Mesodermal cell (in vitro differentiated cells): Measurements from ENCODE around the gene AHCYL2.
A peak's percentile ranks its signal among the peaks of the same experiment; 100 is the strongest.
"Not testable (repeated sequence)": the region's sequence is repeated elsewhere in the genome, so short reads cannot be mapped to it uniquely, and the experiment has no call there.

Experiments used
- H3K27ac ChIP-seq: 2 replicates; pipeline ENCODE4 v1.7.0; 2013; ENCODE audit warnings: mild to moderate bottlenecking, low read depth, low read length, moderate library complexity; ENCODE audit not compliant: severe bottlenecking
- H3K36me3 ChIP-seq: 2 replicates; pipeline ENCODE4 v1.7.1; 2013; ENCODE audit warnings: mild to moderate bottlenecking, low read length, moderate library complexity; ENCODE audit not compliant: control insufficient read depth, insufficient read depth
- H3K4me1 ChIP-seq: one replicate; pipeline ENCODE4 v1.7.1; 2013; ENCODE audit warnings: mild to moderate bottlenecking, low read length; ENCODE audit not compliant: insufficient read depth, control insufficient read depth, poor library complexity, severe bottlenecking
- H3K4me3 ChIP-seq: 2 replicates; pipeline ENCODE4 v1.7.0; 2013; ENCODE audit warnings: low read length, control low read depth, mild to moderate bottlenecking; ENCODE audit not compliant: insufficient read depth, poor library complexity, severe bottlenecking; ENCODE audit errors: extremely low read depth
- H3K9me3 ChIP-seq: 2 replicates; pipeline ENCODE4 v1.7.1; 2013; ENCODE audit warnings: mild to moderate bottlenecking, low read length, moderate library complexity; ENCODE audit not compliant: control insufficient read depth
- WGBS, 2 experiments: methylation state at CpG; one replicate each; pipeline ENCODE4 v1.1.5; 2013; ENCODE audit warnings: missing lambda C conversion rate in 2 of 2; ENCODE audit not compliant: insufficient coverage in 2 of 2; 5-methylcytosine and 5-hydroxymethylcytosine counted together

The AHCYL2 gene

GRCh38 chr7:129252128-129252527, 27.3 kb downstream of the AHCYL2 start:
- H3K9me3 ChIP-seq: no peaks in the 10 kb centered on the region
- no peak overlapping the region for H3K27ac ChIP-seq
- H3K36me3 ChIP-seq: no peaks in the 10 kb centered on the region
- no peak overlapping the region for H3K4me3 ChIP-seq
- 71% methylated on average over 1 of the region's 2 CpGs; no CpG with 5 or more reads in 1 of the 2 experiments for WGBS, 2 experiments
- H3K4me1 ChIP-seq: no peaks in the 10 kb centered on the region

- H3K27ac ChIP-seq, H3K36me3 ChIP-seq, H3K4me3 ChIP-seq, H3K4me1 ChIP-seq, H3K9me3 ChIP-seq: not testable (repeated sequence)
- 83 to 93% methylated on average over 2 to 4 of the region's 5 CpGs for WGBS, 2 experiments
Measured at GRCh38 chr7:129252603-129253002, 27.8 kb downstream of the AHCYL2 start.

GRCh38 chr7:129255800-129256199, 31.0 kb downstream of the AHCYL2 start:
- H3K27ac ChIP-seq: no peak overlapping the region
- peaks cover 4% of the 10 kb centered on the region for H3K4me1 ChIP-seq
- WGBS, 2 experiments: 83 to 88% methylated on average over 2 of the region's 4 CpGs
- no peak overlapping the region for H3K4me3 ChIP-seq
- no peaks in the 10 kb centered on the region for H3K9me3 ChIP-seq
- H3K36me3 ChIP-seq: no peaks in the 10 kb centered on the region

- H3K9me3 ChIP-seq: no peaks in the 10 kb centered on the region
- H3K36me3 ChIP-seq: no peaks in the 10 kb centered on the region
- WGBS, 2 experiments: no CpG with 5 or more reads among the region's 2 CpGs
- H3K4me3 ChIP-seq: no peak overlapping the region
- peaks cover 4% of the 10 kb centered on the region for H3K4me1 ChIP-seq
- H3K27ac ChIP-seq: no peak overlapping the region
Measured at GRCh38 chr7:129256221-129256620, 31.4 kb downstream of the AHCYL2 start.

GRCh38 chr7:129257168-129257567, 32.3 kb downstream of the AHCYL2 start:
- no peak overlapping the region for H3K27ac ChIP-seq
- H3K4me1 ChIP-seq: peaks cover 4% of the 10 kb centered on the region
- no peaks in the 10 kb centered on the region for H3K9me3 ChIP-seq
- no peaks in the 10 kb centered on the region for H3K36me3 ChIP-seq
- no peak overlapping the region for H3K4me3 ChIP-seq

GRCh38 chr7:129258649-129259389, 34.0 kb downstream of the AHCYL2 start:
- H3K27ac ChIP-seq: peak overlapping the region; percentile 50
- WGBS, 2 experiments: 0 to 50% methylated on average over 1 of the region's 4 CpGs
- H3K4me3 ChIP-seq: no peak overlapping the region

GRCh38 chr7:129262324-129262723, 37.5 kb downstream of the AHCYL2 start:
- Histone ChIP-seq H3K9me3 (no peaks in the 10 kb centered on the region), H3K27ac (no peak overlapping the region), H3K36me3 (no peaks in the 10 kb centered on the region), H3K4me3 (no peak overlapping the region), H3K4me1 (peaks cover 4% of the 10 kb centered on the region)
- WGBS, 2 experiments: 90 to 97% methylated on average over 2 of the region's 2 CpGs

More at GRCh38 chr7:129258649-129259389, 34.0 kb downstream of the AHCYL2 start:
- H3K9me3 ChIP-seq: no peaks in the 10 kb centered on the region
- H3K4me1 ChIP-seq: peaks cover 4% of the 10 kb centered on the region
- H3K36me3 ChIP-seq: no peaks in the 10 kb centered on the region

- Histone ChIP-seq H3K4me1 (peaks cover 4% of the 10 kb centered on the region), H3K4me3 (no peak overlapping the region), H3K9me3 (no peaks in the 10 kb centered on the region), H3K36me3 (no peaks in the 10 kb centered on the region), H3K27ac (no peak overlapping the region)
- WGBS, 2 experiments: 100% methylated on average over 1 of the region's 2 CpGs; no CpG with 5 or more reads in 1 of the 2 experiments
Measured at GRCh38 chr7:129263168-129263567, 38.3 kb downstream of the AHCYL2 start.

- Histone ChIP-seq H3K36me3 (no peaks in the 10 kb centered on the region), H3K27ac (no peak overlapping the region), H3K9me3 (no peaks in the 10 kb centered on the region), H3K4me1 (no peaks in the 10 kb centered on the region), H3K4me3 (no peak overlapping the region)
- WGBS, 2 experiments: 81 to 83% methylated on average over 1 to 3 of the region's 4 CpGs
Measured at GRCh38 chr7:129264534-129264933, 39.7 kb downstream of the AHCYL2 start.

- H3K27ac ChIP-seq: no peak overlapping the region
- WGBS, 2 experiments: 82 to 100% methylated on average over 1 of the region's 1 CpG
- H3K4me1 ChIP-seq: no peaks in the 10 kb centered on the region
- H3K9me3 ChIP-seq: no peaks in the 10 kb centered on the region
- H3K36me3 ChIP-seq: no peaks in the 10 kb centered on the region
- H3K4me3 ChIP-seq: no peak overlapping the region
Measured at GRCh38 chr7:129265328-129265727, 40.5 kb downstream of the AHCYL2 start.

GRCh38 chr7:129266181-129266580, 41.4 kb downstream of the AHCYL2 start:
- Histone ChIP-seq H3K9me3 (no peaks in the 10 kb centered on the region), H3K27ac (no peak overlapping the region), H3K36me3 (no peaks in the 10 kb centered on the region), H3K4me3 (no peak overlapping the region), H3K4me1 (no peaks in the 10 kb centered on the region)
- WGBS, 2 experiments: 94 to 100% methylated on average over 1 to 4 of the region's 6 CpGs
